K562 (cell line): Measurements from ENCODE around the gene KCNJ5. TPM values are rescaled to one million over a fixed set of nuclear protein-coding genes. Genes with fewer than 3 reads are reported as not detected.

Experiments
- EP400 ChIP-seq: fragments of 450-650 bp; IDR thresholded peaks from 2 replicates; pipeline ENCODE4 v1.6.1; 2017; ENCODE audit warnings: antibody characterized with exemption, mild to moderate bottlenecking, moderate library complexity
- ETV1 ChIP-seq: fragments of 450-650 bp; conservative IDR thresholded peaks from 2 replicates; pipeline ENCODE4 v1.6.1; 2016; ENCODE audit warnings: missing genetic modification characterization, control low read depth, low read depth, missing compliant biosample characterization
- GATA2 ChIP-seq: sonication (generic); formaldehyde crosslinking; IDR thresholded peaks from 2 replicates; pipeline ENCODE4 v1.4.0; 2020; ENCODE audit warnings: mild to moderate bottlenecking, missing genetic modification reagents
- KAT2B ChIP-seq: IDR thresholded peaks from one replicate; pipeline ENCODE4 v1.6.1; 2012; ENCODE audit warnings: low read depth, mild to moderate bottlenecking, control low read depth, inconsistent platforms, low read length, moderate library complexity
- NR4A1 ChIP-seq, 2 experiments: fragments of 250-450 bp in 1 of 2; fragments of 450-650 bp in 1 of 2; sonication (Bioruptor Pico) in 1 of 2; IDR thresholded peaks; 2 replicates each; pipeline versions ENCODE4 v1.4.0 to v1.6.1; 2016 to 2020; ENCODE audit warnings: mild to moderate bottlenecking in 2 of 2, missing compliant biosample characterization in 1 of 2, missing genetic modification characterization in 1 of 2, moderate library complexity in 1 of 2
- PPARD ChIP-seq: fragments of 250-450 bp; sonication (Bioruptor Pico); IDR thresholded peaks from 2 replicates; pipeline ENCODE4 v1.8.0; 2022; ENCODE audit warnings: inconsistent platforms, mild to moderate bottlenecking, moderate library complexity
- RBFOX2 ChIP-seq: fragments of 200-400 bp; formaldehyde crosslinking; IDR thresholded peaks from 2 replicates; pipeline ENCODE4 v1.6.1; 2017; ENCODE audit warnings: low read depth, mild to moderate bottlenecking, low read length, moderate library complexity
- ZNF436 ChIP-seq: fragments of 250-450, 450-650 bp; sonication (Bioruptor Pico); formaldehyde crosslinking; IDR thresholded peaks from 2 replicates; pipeline ENCODE4 v1.7.0; 2020; ENCODE audit warnings: mild to moderate bottlenecking
- ZNF512 ChIP-seq: IDR thresholded peaks from 2 replicates; pipeline ENCODE4 v1.6.1; 2016; ENCODE audit warnings: missing genetic modification characterization, missing compliant biosample characterization
- polyA plus RNA-seq, 8 experiments: library from polyadenylated mRNA; depleted of rRNA in 4 of 8; stranded (reverse) in 5 of 8; unstranded in 3 of 8; fragments of >200 nt; fragmentation: Nextera tagmentation in 2 of 8; fragmentation: Illumina TruSeq in 1 of 8; extraction: Ambion mirVana in 2 of 8; extraction: Trizol in 1 of 8; gene quantifications; 2 replicates each; pipeline versions ENCODE4 v1.2.1 to v1.2.3, GENCODE V29; 2011 to 2014; ENCODE audit warnings: inconsistent platforms in 1 of 8, missing spikeins in 1 of 8
- total RNA-seq, 7 experiments: library from RNA; depleted of rRNA in 6 of 7; stranded (reverse); fragments of >200 nt in 6 of 7; fragmentation: Illumina TruSeq in 2 of 7; extraction: Trizol in 2 of 7; gene quantifications; 2 replicates each; pipeline versions ENCODE4 v1.2.1 to v1.2.3, GENCODE V29; 2011 to 2021; ENCODE audit warnings: low replicate concordance in 1 of 7

Gene KCNJ5
- total and polyA plus RNA-seq, 9 of the 15 experiments (the other 6 are each of a cell fraction or from before 2014, with no cell fraction given), result 0.04 TPM; not detected in 8

- TF ChIP-seq ZNF512 (tag) (no peak), KAT2B (no peak), RBFOX2 (no peak), ETV1 (tag) (no peak), ZNF436 (CRISPR knock-in tag) (no peak), GATA2 (CRISPR knock-in tag) (no peak), PPARD (CRISPR knock-in tag) (no peak), NR4A1 (CRISPR knock-in tag; IDR thresholded peaks at IDR 0.05) (no peak), NR4A1 (tag; IDR thresholded peaks at IDR 0.05) (no peak), EP400 (no peak)
- TF ChIP-seq, all 486 proteins: peak for 0
Measured at GRCh38 chr11:128942817-128943427, 51.8 kb downstream of the KCNJ5 start, which contains the start of gene TP53AIP1 (continued).
